ENCODE results near the gene FMO5. TPM values are rescaled to one million over a fixed set of nuclear protein-coding genes. Genes with fewer than 3 reads are reported as not detected.
"Not testable (repeated sequence)": the region's sequence is repeated elsewhere in the genome, so short reads cannot be mapped to it uniquely, and the experiment has no call there.

Gene FMO5
- total RNA-seq, 1 donor from 2014 or later: 0.25 TPM

- TF ChIP-seq CTCF (IDR thresholded peaks at IDR 0.05; ENCODE audit: partially characterized antibody, unreplicated experiment): no peak
- H3K27me3 Mint-ChIP-seq (ENCODE audit: unreplicated experiment): no peaks in the 10 kb centered on the region
- H3K27ac Mint-ChIP-seq (ENCODE audit: unreplicated experiment): no peak overlapping the region
- DNase-seq: no peak
- no peaks in the 10 kb centered on the region for H3K9me3 Mint-ChIP-seq (ENCODE audit: unreplicated experiment)
- H3K4me3 Mint-ChIP-seq (ENCODE audit: unreplicated experiment): peak overlapping the region; percentile 91
- H3K4me1 Mint-ChIP-seq (ENCODE audit: low read depth, unreplicated experiment): peaks cover 6% of the 10 kb centered on the region
- H3K36me3 Mint-ChIP-seq (ENCODE audit: unreplicated experiment): no peaks in the 10 kb centered on the region
These were observed 18.7 kb upstream of the FMO5 start for GRCh38 chr1:147243841-147244240.

- peak overlapping the region; percentile 14 for H3K27ac Mint-ChIP-seq (ENCODE audit: unreplicated experiment)
- no peak for TF ChIP-seq CTCF (IDR thresholded peaks at IDR 0.05; ENCODE audit: partially characterized antibody, unreplicated experiment)
These were observed 18.1 kb upstream of the FMO5 start for GRCh38 chr1:147243228-147243685.

GRCh38 chr1:147242449-147243227, 17.5 kb upstream of the FMO5 start, which contains the start of gene CHD1L:
TSS of gene CHD1L (plus strand) at chr1:147242684. CDS start at chr1:147242704, 20 bp downstream.
- H3K4me1 Mint-ChIP-seq (ENCODE audit: low read depth, unreplicated experiment): peaks cover 6% of the 10 kb centered on the region
- no peaks in the 10 kb centered on the region for H3K36me3 Mint-ChIP-seq (ENCODE audit: unreplicated experiment)
- H3K9me3 Mint-ChIP-seq (ENCODE audit: unreplicated experiment): peaks cover under 1% of the 10 kb centered on the region
- DNase-seq: peak; percentile 95
- no peaks in the 10 kb centered on the region for H3K27me3 Mint-ChIP-seq (ENCODE audit: unreplicated experiment)
- H3K27ac Mint-ChIP-seq (ENCODE audit: unreplicated experiment): peak within 1 kb of the TSS; percentile 14
- peak; percentile 91 for TF ChIP-seq CTCF (IDR thresholded peaks at IDR 0.05; ENCODE audit: partially characterized antibody, unreplicated experiment)
- peak within 1 kb of the TSS; percentile 91 for H3K4me3 Mint-ChIP-seq (ENCODE audit: unreplicated experiment)

More at GRCh38 chr1:147243228-147243685, 18.1 kb upstream of the FMO5 start:
- peak; percentile 54 for DNase-seq
- no peaks in the 10 kb centered on the region for H3K36me3 Mint-ChIP-seq (ENCODE audit: unreplicated experiment)
- H3K4me3 Mint-ChIP-seq (ENCODE audit: unreplicated experiment): peak overlapping the region; percentile 91
- no peaks in the 10 kb centered on the region for H3K9me3 Mint-ChIP-seq (ENCODE audit: unreplicated experiment)
- peaks cover 6% of the 10 kb centered on the region for H3K4me1 Mint-ChIP-seq (ENCODE audit: low read depth, unreplicated experiment)
- H3K27me3 Mint-ChIP-seq (ENCODE audit: unreplicated experiment): no peaks in the 10 kb centered on the region

GRCh38 chr1:147241934-147242448, 16.9 kb upstream of the FMO5 start:
- Mint-ChIP-seq H3K9me3 (ENCODE audit: unreplicated experiment) (peaks cover 2% of the 10 kb centered on the region), H3K36me3 (ENCODE audit: unreplicated experiment) (no peaks in the 10 kb centered on the region), H3K27me3 (ENCODE audit: unreplicated experiment) (no peaks in the 10 kb centered on the region), H3K4me1 (ENCODE audit: low read depth, unreplicated experiment) (peaks cover 4% of the 10 kb centered on the region), H3K4me3 (ENCODE audit: unreplicated experiment) (peak overlapping the region; percentile 82), H3K27ac (ENCODE audit: unreplicated experiment) (no peak overlapping the region)
- no peak for DNase-seq
- no peak for TF ChIP-seq CTCF (IDR thresholded peaks at IDR 0.05; ENCODE audit: partially characterized antibody, unreplicated experiment)

- not testable (repeated sequence) for H3K36me3 Mint-ChIP-seq (ENCODE audit: unreplicated experiment); H3K4me3 Mint-ChIP-seq (ENCODE audit: unreplicated experiment); H3K27ac Mint-ChIP-seq (ENCODE audit: unreplicated experiment)
These were observed 15.1 kb upstream of the FMO5 start for GRCh38 chr1:147240131-147240721.

More at GRCh38 chr1:147240131-147240721, 15.1 kb upstream of the FMO5 start:
- not testable (repeated sequence) for H3K9me3 Mint-ChIP-seq (ENCODE audit: unreplicated experiment); H3K4me1 Mint-ChIP-seq (ENCODE audit: low read depth, unreplicated experiment); H3K27me3 Mint-ChIP-seq (ENCODE audit: unreplicated experiment); DNase-seq
